ENCODE measurements around the gene TOGARAM2. TPM values are rescaled to one million over a fixed set of nuclear protein-coding genes. Genes with fewer than 3 reads are reported as not detected.

Gene TOGARAM2
- total and polyA plus RNA-seq, 2 experiments from 2014 or later, result 0.03 TPM; not detected in 1

DNA sequence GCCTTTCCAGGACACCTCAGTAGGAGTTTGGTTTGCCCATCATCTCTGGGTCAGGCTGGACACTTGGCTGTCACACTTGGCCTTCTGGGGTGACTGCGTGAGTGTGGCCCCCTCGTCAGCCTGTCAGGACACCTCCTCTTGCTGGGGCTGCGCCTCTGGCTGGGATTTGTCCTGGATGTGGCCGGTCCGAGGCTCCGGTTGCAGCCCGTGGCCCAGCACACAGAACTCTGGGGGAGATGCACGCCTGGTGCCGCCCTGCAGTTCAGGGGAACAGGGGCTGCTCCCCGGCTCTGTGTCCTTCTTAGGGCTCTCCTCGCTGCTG, 83.6 kb downstream of the TOGARAM2 start:
- Histone ChIP-seq H3K4me1 (ENCODE audit: low read depth) (peaks cover 10% of the 10 kb centered on the region), H3K4me3 (no peak overlapping the region), H3K27me3 (no peaks in the 10 kb centered on the region), H3K9me3 (ENCODE audit: low read depth) (no peaks in the 10 kb centered on the region), H3K27ac (no peak overlapping the region), H3K36me3 (no peaks in the 10 kb centered on the region)
- no peak for DNase-seq (ENCODE audit: low read depth in 1 of 2, low spot score in 1 of 2)
- TF ChIP-seq, protein P1, sequence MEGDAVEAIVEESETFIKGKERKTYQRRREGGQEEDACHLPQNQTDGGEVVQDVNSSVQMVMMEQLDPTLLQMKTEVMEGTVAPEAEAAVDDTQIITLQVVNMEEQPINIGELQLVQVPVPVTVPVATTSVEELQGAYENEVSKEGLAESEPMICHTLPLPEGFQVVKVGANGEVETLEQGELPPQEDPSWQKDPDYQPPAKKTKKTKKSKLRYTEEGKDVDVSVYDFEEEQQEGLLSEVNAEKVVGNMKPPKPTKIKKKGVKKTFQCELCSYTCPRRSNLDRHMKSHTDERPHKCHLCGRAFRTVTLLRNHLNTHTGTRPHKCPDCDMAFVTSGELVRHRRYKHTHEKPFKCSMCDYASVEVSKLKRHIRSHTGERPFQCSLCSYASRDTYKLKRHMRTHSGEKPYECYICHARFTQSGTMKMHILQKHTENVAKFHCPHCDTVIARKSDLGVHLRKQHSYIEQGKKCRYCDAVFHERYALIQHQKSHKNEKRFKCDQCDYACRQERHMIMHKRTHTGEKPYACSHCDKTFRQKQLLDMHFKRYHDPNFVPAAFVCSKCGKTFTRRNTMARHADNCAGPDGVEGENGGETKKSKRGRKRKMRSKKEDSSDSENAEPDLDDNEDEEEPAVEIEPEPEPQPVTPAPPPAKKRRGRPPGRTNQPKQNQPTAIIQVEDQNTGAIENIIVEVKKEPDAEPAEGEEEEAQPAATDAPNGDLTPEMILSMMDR (IDR thresholded peaks at IDR 0.05; ENCODE audit: low read depth, low read length), result no peak

DNA sequence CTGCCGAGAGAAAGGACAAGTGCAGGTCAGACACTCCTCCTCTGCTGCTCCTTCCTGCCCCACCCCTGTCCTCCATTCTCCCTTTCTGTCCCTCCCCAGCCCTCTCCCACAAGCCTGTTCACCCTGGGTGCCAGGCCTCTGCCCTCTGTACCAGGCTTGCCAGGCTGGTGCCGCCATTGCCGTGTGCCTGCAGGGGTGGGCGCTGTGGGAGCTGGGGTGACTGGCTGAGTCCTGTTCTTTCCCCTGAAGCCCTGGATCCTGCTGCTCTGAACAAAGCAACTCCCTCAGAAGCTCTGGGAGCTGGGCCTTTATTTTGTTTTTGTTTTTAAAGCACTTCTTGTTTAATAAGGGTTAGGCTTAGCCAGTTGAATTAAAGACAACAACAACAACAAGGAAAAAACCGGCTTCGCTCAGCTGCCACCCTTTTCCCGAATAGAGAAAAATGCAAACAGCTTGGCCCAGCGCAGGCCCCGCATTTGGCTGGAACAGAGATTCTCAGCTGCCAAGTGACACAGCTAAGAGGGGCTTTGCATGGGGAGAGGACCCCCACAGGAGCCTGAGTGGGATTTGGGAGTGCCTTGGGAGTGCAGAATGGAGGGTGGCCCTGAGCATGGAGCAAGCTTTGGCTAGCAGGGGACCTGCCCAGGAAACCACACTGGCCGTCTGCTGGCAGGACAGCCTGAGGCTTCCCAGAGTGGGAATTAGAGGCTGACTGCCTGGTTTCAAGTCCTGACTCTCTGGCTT, 84.1 kb downstream of the TOGARAM2 start:
- DNase-seq (ENCODE audit: low read depth in 1 of 2, low spot score in 1 of 2), result no peak

GRCh38 chr2:29066271-29066860, 85.3 kb downstream of the TOGARAM2 start:
- DNase-seq (ENCODE audit: low read depth in 1 of 2, low spot score in 1 of 2), result peak in 1 of 2 donors; percentile 79
- peaks cover 6% of the 10 kb centered on the region for H3K4me1 ChIP-seq (ENCODE audit: low read depth)
- H3K27me3 ChIP-seq, result no peaks in the 10 kb centered on the region
- TF ChIP-seq, protein P1 (IDR thresholded peaks at IDR 0.05; ENCODE audit: low read depth, low read length), result no peak
- no peak overlapping the region for H3K27ac ChIP-seq
- H3K4me3 ChIP-seq, result no peak overlapping the region
- H3K36me3 ChIP-seq, result no peaks in the 10 kb centered on the region
- no peaks in the 10 kb centered on the region for H3K9me3 ChIP-seq (ENCODE audit: low read depth)

More for the DNA sequence above, 84.1 kb downstream of the TOGARAM2 start:
- TF ChIP-seq, protein P1 (IDR thresholded peaks at IDR 0.05; ENCODE audit: low read depth, low read length), result no peak
- peaks cover 12% of the 10 kb centered on the region for H3K4me1 ChIP-seq (ENCODE audit: low read depth)
- no peaks in the 10 kb centered on the region for H3K36me3 ChIP-seq
- no peaks in the 10 kb centered on the region for H3K27me3 ChIP-seq
- H3K4me3 ChIP-seq, result no peak overlapping the region
- H3K27ac ChIP-seq, result no peak overlapping the region
- no peaks in the 10 kb centered on the region for H3K9me3 ChIP-seq (ENCODE audit: low read depth)

DNA sequence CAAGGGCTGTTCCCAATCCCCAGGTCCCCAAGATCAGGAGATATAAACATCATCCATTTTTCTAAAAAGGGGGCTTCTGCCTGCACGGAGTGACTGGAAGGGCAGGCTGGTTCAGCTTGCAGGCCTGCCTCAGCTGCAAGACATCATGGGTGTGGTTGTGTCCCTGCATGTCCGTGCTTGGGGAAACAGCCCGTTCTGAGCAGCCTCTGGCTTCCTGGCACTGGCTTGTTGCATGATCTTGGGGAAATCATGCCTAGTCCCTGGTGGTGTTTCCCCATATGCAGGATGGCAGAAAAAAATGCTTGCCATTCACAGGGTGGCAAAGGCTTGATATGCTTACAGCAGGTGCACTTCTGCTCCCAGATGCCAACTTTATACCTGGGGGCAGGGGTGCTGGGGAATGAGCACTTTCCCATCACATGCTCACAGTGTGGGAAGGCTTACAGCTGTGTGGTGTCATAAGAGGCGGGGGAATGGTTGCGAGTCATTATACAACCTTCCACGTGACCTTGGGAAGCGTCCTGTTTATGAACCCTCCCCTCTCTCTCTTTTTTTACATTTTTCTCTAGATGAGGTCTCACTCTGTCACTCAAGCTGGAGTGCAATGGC, 86.0 kb downstream of the TOGARAM2 start:
- DNase-seq (ENCODE audit: low read depth in 1 of 2, low spot score in 1 of 2), result no peak
- TF ChIP-seq, protein P1 (IDR thresholded peaks at IDR 0.05; ENCODE audit: low read depth, low read length), result no peak
- peaks cover 6% of the 10 kb centered on the region for H3K4me1 ChIP-seq (ENCODE audit: low read depth)

DNA sequence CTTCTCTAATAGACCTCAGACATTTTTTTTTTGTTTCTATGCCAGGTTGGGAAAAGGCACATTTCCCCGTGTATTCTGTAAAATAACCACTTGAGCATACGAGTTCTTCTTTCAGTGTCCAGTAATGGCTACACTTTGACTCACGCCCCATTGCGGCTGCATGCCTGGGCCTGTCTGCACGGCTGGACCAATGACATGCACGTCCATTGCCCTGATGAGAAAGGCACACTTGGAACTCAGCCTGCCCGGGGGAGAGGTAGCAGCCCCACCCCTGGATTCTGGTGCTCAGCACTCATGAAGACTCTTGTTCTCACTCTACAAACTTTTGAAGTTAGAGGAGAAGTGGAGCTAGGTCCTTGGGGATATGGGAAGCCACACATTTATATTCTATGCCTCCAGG, 87.4 kb downstream of the TOGARAM2 start:
- H3K9me3 ChIP-seq (ENCODE audit: low read depth), result no peaks in the 10 kb centered on the region
- peaks cover 10% of the 10 kb centered on the region for H3K4me1 ChIP-seq (ENCODE audit: low read depth)
- TF ChIP-seq, protein P1 (IDR thresholded peaks at IDR 0.05; ENCODE audit: low read depth, low read length), result no peak
- no peak overlapping the region for H3K4me3 ChIP-seq
- no peak overlapping the region for H3K27ac ChIP-seq
- no peaks in the 10 kb centered on the region for H3K36me3 ChIP-seq
- DNase-seq (ENCODE audit: low read depth in 1 of 2, low spot score in 1 of 2), result no peak
- no peaks in the 10 kb centered on the region for H3K27me3 ChIP-seq

More for the DNA sequence above, 86.0 kb downstream of the TOGARAM2 start:
- Histone ChIP-seq H3K27me3 (no peaks in the 10 kb centered on the region), H3K27ac (no peak overlapping the region), H3K4me3 (no peak overlapping the region), H3K36me3 (no peaks in the 10 kb centered on the region), H3K9me3 (ENCODE audit: low read depth) (no peaks in the 10 kb centered on the region)

Data from cardiac muscle cell (in vitro differentiated cells and primary cell).